Osteocyte (in vitro differentiated cells): ENCODE data around the gene TMPRSS2. TPM values are rescaled to one million over a fixed set of nuclear protein-coding genes. Genes with fewer than 3 reads are reported as not detected.

ENCODE experiments used
- DNase-seq: peaks from one replicate; pipeline ENCODE4 v3.0.0; 2021; ENCODE audit warnings: mixed read lengths; ENCODE audit not compliant: unreplicated experiment; ENCODE audit errors: extremely low spot score
- H3K27ac Mint-ChIP-seq: one replicate; pipeline ENCODE4 v1.8.0; 2021; ENCODE audit warnings: mild to moderate bottlenecking, mixed read lengths; ENCODE audit not compliant: unreplicated experiment
- H3K27me3 Mint-ChIP-seq: one replicate; pipeline ENCODE4 v1.8.0; 2021; ENCODE audit warnings: mixed read lengths; ENCODE audit not compliant: unreplicated experiment
- H3K36me3 Mint-ChIP-seq: one replicate; pipeline ENCODE4 v1.8.0; 2021; ENCODE audit warnings: mixed read lengths; ENCODE audit not compliant: unreplicated experiment
- H3K4me1 Mint-ChIP-seq: one replicate; pipeline ENCODE4 v1.8.0; 2021; ENCODE audit warnings: mixed read lengths; ENCODE audit not compliant: unreplicated experiment
- H3K4me3 Mint-ChIP-seq: one replicate; pipeline ENCODE4 v1.8.0; 2021; ENCODE audit warnings: mild to moderate bottlenecking, moderate library complexity, mixed read lengths; ENCODE audit not compliant: unreplicated experiment
- H3K9me3 Mint-ChIP-seq: one replicate; pipeline ENCODE4 v1.8.0; 2021; ENCODE audit warnings: mixed read lengths; ENCODE audit not compliant: unreplicated experiment
- CTCF ChIP-seq: fragments of 200-600 bp; sonication (generic); IDR thresholded peaks from 2 replicates; pipeline ENCODE4 v1.5.0; 2021; ENCODE audit warnings: antibody characterized with exemption, mild to moderate bottlenecking, moderate library complexity
- total RNA-seq: library from RNA; stranded (reverse); gene quantifications from 2 replicates; pipeline ENCODE4 v1.2.1, GENCODE V29; 2021

The TMPRSS2 gene
- total RNA-seq, 1 donor from 2014 or later = 0.21 TPM

DNA sequence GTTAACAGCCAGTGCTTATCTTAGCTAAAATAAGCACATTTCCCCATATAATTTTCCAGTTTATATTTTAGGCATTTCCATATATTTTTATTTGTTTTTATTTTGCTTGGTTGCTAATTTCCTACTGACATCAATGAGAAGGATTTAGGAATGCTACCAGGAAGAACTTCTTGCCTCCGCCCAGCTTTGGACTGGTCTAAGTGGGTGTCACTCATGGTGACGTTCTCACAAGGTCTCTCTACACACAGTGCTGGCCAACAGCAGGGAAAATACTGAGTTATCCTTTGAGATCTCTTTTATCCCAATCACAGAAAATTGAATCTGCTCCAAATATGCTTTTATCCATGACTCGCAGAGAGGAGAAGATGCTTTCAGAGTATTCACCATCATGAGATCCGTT, 68.7 kb downstream of the TMPRSS2 start:
- Mint-ChIP-seq H3K4me3 (no peak overlapping the region), H3K27ac (no peak overlapping the region), H3K36me3 (no peaks in the 10 kb centered on the region), H3K4me1 (no peaks in the 10 kb centered on the region), H3K9me3 (peaks cover 13% of the 10 kb centered on the region), H3K27me3 (no peaks in the 10 kb centered on the region)
- TF ChIP-seq CTCF = no peak
- no peak for DNase-seq

- H3K27me3 Mint-ChIP-seq = no peaks in the 10 kb centered on the region
- H3K36me3 Mint-ChIP-seq = no peaks in the 10 kb centered on the region
- DNase-seq = no peak
- no peaks in the 10 kb centered on the region for H3K4me1 Mint-ChIP-seq
- TF ChIP-seq CTCF = no peak
- H3K4me3 Mint-ChIP-seq = no peak overlapping the region
- no peak overlapping the region for H3K27ac Mint-ChIP-seq
- peaks cover 13% of the 10 kb centered on the region for H3K9me3 Mint-ChIP-seq
Observed at GRCh38 chr21:41438425-41439113, 69.4 kb downstream of the TMPRSS2 start.

- no peaks in the 10 kb centered on the region for H3K4me1 Mint-ChIP-seq
- H3K27ac Mint-ChIP-seq = no peak overlapping the region
- no peak overlapping the region for H3K4me3 Mint-ChIP-seq
- H3K27me3 Mint-ChIP-seq = no peaks in the 10 kb centered on the region
- no peak for TF ChIP-seq CTCF
- no peaks in the 10 kb centered on the region for H3K36me3 Mint-ChIP-seq
- H3K9me3 Mint-ChIP-seq = peaks cover 13% of the 10 kb centered on the region
- no peak for DNase-seq
Observed at GRCh38 chr21:41437729-41438128, 70.2 kb downstream of the TMPRSS2 start.

DNA sequence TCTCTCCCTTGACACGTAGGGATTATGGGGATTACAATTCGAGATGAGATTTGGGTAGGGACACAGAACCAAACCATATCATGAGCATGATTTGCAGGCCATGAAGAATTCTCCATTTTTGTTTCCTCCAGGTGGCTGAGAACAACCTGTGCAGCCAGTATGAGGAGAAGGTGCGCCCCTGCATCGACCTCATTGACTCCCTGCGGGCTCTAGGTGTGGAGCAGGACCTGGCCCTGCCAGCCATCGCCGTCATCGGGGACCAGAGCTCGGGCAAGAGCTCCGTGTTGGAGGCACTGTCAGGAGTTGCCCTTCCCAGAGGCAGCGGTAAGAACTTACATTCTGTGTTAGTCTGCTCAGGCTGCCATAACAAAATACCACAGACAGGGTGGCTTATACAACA, 72.3 kb downstream of the TMPRSS2 start:
- Mint-ChIP-seq H3K27me3 (no peaks in the 10 kb centered on the region), H3K4me1 (no peaks in the 10 kb centered on the region), H3K27ac (no peak overlapping the region), H3K4me3 (no peak overlapping the region), H3K36me3 (no peaks in the 10 kb centered on the region), H3K9me3 (peaks cover 13% of the 10 kb centered on the region)
- DNase-seq = peak; percentile 73
- TF ChIP-seq CTCF = no peak

GRCh38 chr21:41433566-41433965, 74.4 kb downstream of the TMPRSS2 start:
- H3K27me3 Mint-ChIP-seq = peaks cover 3% of the 10 kb centered on the region
- H3K4me3 Mint-ChIP-seq = no peak overlapping the region
- no peaks in the 10 kb centered on the region for H3K36me3 Mint-ChIP-seq
- TF ChIP-seq CTCF = no peak
- H3K4me1 Mint-ChIP-seq = no peaks in the 10 kb centered on the region
- no peak overlapping the region for H3K27ac Mint-ChIP-seq
- peaks cover 13% of the 10 kb centered on the region for H3K9me3 Mint-ChIP-seq
- DNase-seq = no peak
